H1 (cell line): ENCODE data around the gene SH3RF3. TPM values are rescaled to one million over a fixed set of nuclear protein-coding genes. Genes with fewer than 3 reads are reported as not detected.

Experiments
- CHD1 ChIP-seq: IDR thresholded peaks from 2 replicates; pipeline ENCODE4 v1.6.1; 2012; ENCODE audit warnings: low read depth, low read length, improper control_type of control experiment
- JUND ChIP-seq: IDR thresholded peaks from 2 replicates; pipeline ENCODE4 v1.6.1; 2011; ENCODE audit warnings: mild to moderate bottlenecking, improper control_type of control experiment, low read length
- POLR2AphosphoS5 ChIP-seq: IDR thresholded peaks from 2 replicates; pipeline ENCODE4 v1.6.1; 2011; ENCODE audit warnings: low read depth, low read length
- SP1 ChIP-seq: IDR thresholded peaks from 2 replicates; pipeline ENCODE4 v1.6.1; 2011; ENCODE audit warnings: low read depth, low read length
- SP4 ChIP-seq: IDR thresholded peaks from 2 replicates; pipeline ENCODE4 v1.6.1; 2012; ENCODE audit warnings: low read length, inconsistent platforms
- SRF ChIP-seq: IDR thresholded peaks from 2 replicates; pipeline ENCODE4 v1.6.1; 2011; ENCODE audit warnings: mild to moderate bottlenecking, low read depth, low read length, moderate library complexity
- TEAD4 ChIP-seq: IDR thresholded peaks from 2 replicates; pipeline ENCODE4 v1.6.1; 2012; ENCODE audit warnings: low read depth, low read length, inconsistent platforms, mixed read lengths
- polyA plus RNA-seq, 7 experiments: library from polyadenylated mRNA; depleted of rRNA in 3 of 7; stranded (reverse) in 5 of 7; unstranded in 2 of 7; fragments of >200 nt in 5 of 7; fragments of 200-250 nt in 2 of 7; gene quantifications; 1 replicate in 5 of 7; 2 replicates in 1 of 7; 4 replicates in 1 of 7; pipeline versions ENCODE4 v1.2.1 to v1.2.3, GENCODE V29; 2011 to 2013; ENCODE audit warnings: missing spikeins in 2 of 7, mixed read lengths in 2 of 7
- total RNA-seq: library from RNA; stranded (reverse); fragmentation: NEBNext Ultra II Directional; extraction: Animal tissue kit (Norgen Biotek cat#: 25700); gene quantifications from 2 replicates; pipeline ENCODE4 v1.2.1, GENCODE V29; 2021

SH3RF3 gene
- total and polyA plus RNA-seq, 2 of the 8 experiments (the other 6 are each of a cell fraction or from before 2014, with no cell fraction given), result 0.11 to 0.65 TPM

DNA sequence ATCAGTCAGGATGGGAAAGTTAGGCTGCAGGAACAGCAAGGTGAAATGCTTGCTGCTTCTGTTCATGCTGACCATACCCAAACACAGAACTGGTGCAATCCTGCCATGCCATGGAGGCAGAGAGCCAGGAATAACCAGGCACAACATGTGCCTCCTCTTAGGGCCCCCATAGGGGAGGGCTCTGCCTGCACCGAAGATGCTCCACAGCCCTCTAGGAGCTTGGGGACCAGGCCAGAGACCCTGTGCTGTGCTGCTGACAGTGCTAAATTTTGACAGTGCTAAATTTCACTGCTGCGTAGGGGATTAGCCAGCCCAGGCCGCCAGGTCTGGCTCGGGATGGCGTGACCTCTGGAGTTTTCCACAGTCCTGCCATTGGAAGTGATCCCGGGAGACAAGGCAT, 173.3 kb downstream of the SH3RF3 start (continued):
- TF ChIP-seq POLR2AphosphoS5 (no peak), TEAD4 (no peak), JUND (no peak), SRF (no peak), SP4 (no peak), SP1 (no peak), CHD1 (no peak)
